Measurements from ENCODE around the gene BFAR. TPM values are rescaled to one million over a fixed set of nuclear protein-coding genes. Genes with fewer than 3 reads are reported as not detected.
"Not testable (repeated sequence)": the region's sequence is repeated elsewhere in the genome, so short reads cannot be mapped to it uniquely, and the experiment has no call there.

BFAR gene
- total RNA-seq, 5 donors from 2014 or later (not counting 1 experiment from before 2014, with no cell fraction given) = 36.6 to 72.8 (median 60.9) TPM

GRCh38 chr16:14678748-14679497, 46.2 kb downstream of the BFAR start:
- Histone ChIP-seq H3K27ac (ENCODE audit: low read length) (no peak overlapping the region), H3K4me3 (ENCODE audit: control insufficient read depth in 1 of 2, extremely low read depth in 1 of 2, low read length in 1 of 2) (no peak overlapping the region), H3K4me1 (ENCODE audit: control insufficient read depth in 1 of 2, extremely low read depth in 1 of 2, insufficient read depth in 2 of 2, low read length in 2 of 2) (no peaks in the 10 kb centered on the region), H3K36me3 (ENCODE audit: control insufficient read depth in 2 of 2, extremely low read depth in 1 of 2, insufficient read depth in 1 of 2, low read length in 1 of 2) (no peaks in the 10 kb centered on the region), H3K9me3 (no peaks in the 10 kb centered on the region), H3K27me3 (replicated peaks in 1 of 2; ENCODE audit: control insufficient read depth in 2 of 2, extremely low read depth in 1 of 2, insufficient read depth in 2 of 2, low read length in 1 of 2) (peaks cover 0 to 15% of the 10 kb centered on the region in 2 experiments)
- WGBS (ENCODE audit: insufficient coverage) = 81% methylated on average over 7 of the region's 11 CpGs
- no peak for DNase-seq
- H3K36me3 Mint-ChIP-seq = no peaks in the 10 kb centered on the region
- H3K4me1 Mint-ChIP-seq = peaks cover 0 to 3% (median 2%) of the 10 kb centered on the region in 3 donors
- no peak overlapping the region for H3K4me3 Mint-ChIP-seq
- ChIA-PET CTCF (no interaction called here), POLR2A (no interaction called here)
- H3K9me3 Mint-ChIP-seq = no peaks in the 10 kb centered on the region
- H3K27ac Mint-ChIP-seq = no peak overlapping the region
- ATAC-seq (replicated peaks in 1 of 4) = no peak
- H3K27me3 Mint-ChIP-seq = peaks cover 4 to 16% of the 10 kb centered on the region in 2 donors

GRCh38 chr16:14680396-14680795, 47.6 kb downstream of the BFAR start:
- H3K9me3 ChIP-seq; DNase-seq; H3K27ac Mint-ChIP-seq; CTCF ChIA-PET; H3K27ac ChIP-seq (ENCODE audit: low read length); H3K4me3 ChIP-seq (ENCODE audit: control insufficient read depth in 1 of 2, extremely low read depth in 1 of 2, low read length in 1 of 2); ATAC-seq (replicated peaks in 1 of 4); H3K4me1 ChIP-seq (ENCODE audit: control insufficient read depth in 1 of 2, extremely low read depth in 1 of 2, insufficient read depth in 2 of 2, low read length in 2 of 2); H3K9me3 Mint-ChIP-seq; POLR2A ChIA-PET; H3K36me3 ChIP-seq (ENCODE audit: control insufficient read depth in 2 of 2, extremely low read depth in 1 of 2, insufficient read depth in 1 of 2, low read length in 1 of 2); H3K4me1 Mint-ChIP-seq; H3K4me3 Mint-ChIP-seq; H3K36me3 Mint-ChIP-seq: not testable (repeated sequence)
- H3K27me3 ChIP-seq (replicated peaks in 1 of 2; ENCODE audit: control insufficient read depth in 2 of 2, extremely low read depth in 1 of 2, insufficient read depth in 2 of 2, low read length in 1 of 2) = peaks cover 0 to 15% of the 10 kb centered on the region in 2 experiments
- peaks cover 4 to 16% of the 10 kb centered on the region in 2 donors for H3K27me3 Mint-ChIP-seq
- WGBS (ENCODE audit: insufficient coverage) = 79% methylated on average over 5 of the region's 7 CpGs

GRCh38 chr16:14681115-14681514, 48.4 kb downstream of the BFAR start:
- ChIA-PET CTCF (no interaction called here), POLR2A (no interaction called here)
- no peaks in the 10 kb centered on the region for H3K36me3 Mint-ChIP-seq
- WGBS (ENCODE audit: insufficient coverage) = 100% methylated on average over 1 of the region's 4 CpGs
- ATAC-seq (replicated peaks in 1 of 4) = no peak
- H3K4me3 ChIP-seq (ENCODE audit: control insufficient read depth in 1 of 2, extremely low read depth in 1 of 2, low read length in 1 of 2) = no peak overlapping the region
- H3K27ac Mint-ChIP-seq = no peak overlapping the region
- peaks cover 4 to 16% of the 10 kb centered on the region in 2 donors for H3K27me3 Mint-ChIP-seq
- H3K4me3 Mint-ChIP-seq = no peak overlapping the region
- no peak for DNase-seq
- no peaks in the 10 kb centered on the region for H3K4me1 ChIP-seq (ENCODE audit: control insufficient read depth in 1 of 2, extremely low read depth in 1 of 2, insufficient read depth in 2 of 2, low read length in 2 of 2)
- no peaks in the 10 kb centered on the region for H3K9me3 ChIP-seq
- H3K9me3 Mint-ChIP-seq = no peaks in the 10 kb centered on the region
- H3K4me1 Mint-ChIP-seq = no peaks in the 10 kb centered on the region
- H3K36me3 ChIP-seq (ENCODE audit: control insufficient read depth in 2 of 2, extremely low read depth in 1 of 2, insufficient read depth in 1 of 2, low read length in 1 of 2) = no peaks in the 10 kb centered on the region
- peaks cover 0 to 15% of the 10 kb centered on the region in 2 experiments for H3K27me3 ChIP-seq (replicated peaks in 1 of 2; ENCODE audit: control insufficient read depth in 2 of 2, extremely low read depth in 1 of 2, insufficient read depth in 2 of 2, low read length in 1 of 2)
- H3K27ac ChIP-seq (ENCODE audit: low read length) = no peak overlapping the region

GRCh38 chr16:14682121-14682520, 49.4 kb downstream of the BFAR start:
- Mint-ChIP-seq H3K36me3 (no peaks in the 10 kb centered on the region), H3K27me3 (peaks cover 4 to 16% of the 10 kb centered on the region in 2 donors), H3K4me1 (no peaks in the 10 kb centered on the region), H3K9me3 (no peaks in the 10 kb centered on the region), H3K27ac (no peak overlapping the region), H3K4me3 (no peak overlapping the region)
- no peaks in the 10 kb centered on the region for H3K36me3 ChIP-seq (ENCODE audit: control insufficient read depth in 2 of 2, extremely low read depth in 1 of 2, insufficient read depth in 1 of 2, low read length in 1 of 2)
- H3K4me1 ChIP-seq (ENCODE audit: control insufficient read depth in 1 of 2, extremely low read depth in 1 of 2, insufficient read depth in 2 of 2, low read length in 2 of 2) = no peaks in the 10 kb centered on the region
- H3K27me3 ChIP-seq (replicated peaks in 1 of 2; ENCODE audit: control insufficient read depth in 2 of 2, extremely low read depth in 1 of 2, insufficient read depth in 2 of 2, low read length in 1 of 2) = peaks cover 0 to 15% of the 10 kb centered on the region in 2 experiments
- no peaks in the 10 kb centered on the region for H3K9me3 ChIP-seq
- ATAC-seq (replicated peaks in 1 of 4) (no peak), DNase-seq (no peak)
- ChIA-PET CTCF (interaction anchor here in 1 of 2 donors (0.6 kb wide), 1 partner anchor 424 kb away, joined by 3 read pairs; no protein-coding TSS in a partner anchor), POLR2A (no interaction called here)
- no peak overlapping the region for H3K4me3 ChIP-seq (ENCODE audit: control insufficient read depth in 1 of 2, extremely low read depth in 1 of 2, low read length in 1 of 2)
- WGBS (ENCODE audit: insufficient coverage) = no CpG with 5 or more reads among the region's 8 CpGs
- H3K27ac ChIP-seq (ENCODE audit: low read length) = no peak overlapping the region

- H3K4me1 Mint-ChIP-seq; H3K27ac ChIP-seq (ENCODE audit: low read length); POLR2A ChIA-PET; H3K4me1 ChIP-seq (ENCODE audit: control insufficient read depth in 1 of 2, extremely low read depth in 1 of 2, insufficient read depth in 2 of 2, low read length in 2 of 2); H3K36me3 ChIP-seq (ENCODE audit: control insufficient read depth in 2 of 2, extremely low read depth in 1 of 2, insufficient read depth in 1 of 2, low read length in 1 of 2); ATAC-seq (replicated peaks in 1 of 4); H3K9me3 ChIP-seq; H3K9me3 Mint-ChIP-seq; H3K27me3 ChIP-seq (replicated peaks in 1 of 2; ENCODE audit: control insufficient read depth in 2 of 2, extremely low read depth in 1 of 2, insufficient read depth in 2 of 2, low read length in 1 of 2); H3K36me3 Mint-ChIP-seq; DNase-seq; H3K27ac Mint-ChIP-seq; H3K27me3 Mint-ChIP-seq; H3K4me3 Mint-ChIP-seq; H3K4me3 ChIP-seq (ENCODE audit: control insufficient read depth in 1 of 2, extremely low read depth in 1 of 2, low read length in 1 of 2): not testable (repeated sequence)
- CTCF ChIA-PET = interaction anchor here in 1 of 2 donors (0.7 kb wide), 1 partner anchor 12 kb away, joined by 10 read pairs; no protein-coding TSS in a partner anchor
- WGBS (ENCODE audit: insufficient coverage) = 75% methylated on average over 4 of the region's 15 CpGs
These were observed 53.4 kb downstream of the BFAR start for GRCh38 chr16:14685870-14686793.

GRCh38 chr16:14694129-14694528, 61.4 kb downstream of the BFAR start, which contains the start of gene PLA2G10:
TSS of gene PLA2G10 (minus strand) at chr16:14694308. CDS start at chr16:14694229, 79 bp downstream.
- WGBS (ENCODE audit: insufficient coverage) = no CpG with 5 or more reads among the region's 28 CpGs
- H3K36me3 Mint-ChIP-seq; DNase-seq; H3K4me3 ChIP-seq (ENCODE audit: control insufficient read depth in 1 of 2, extremely low read depth in 1 of 2, low read length in 1 of 2); H3K27me3 ChIP-seq (replicated peaks in 1 of 2; ENCODE audit: control insufficient read depth in 2 of 2, extremely low read depth in 1 of 2, insufficient read depth in 2 of 2, low read length in 1 of 2); H3K4me1 Mint-ChIP-seq; CTCF ChIA-PET; H3K9me3 ChIP-seq; H3K9me3 Mint-ChIP-seq; H3K27me3 Mint-ChIP-seq; POLR2A ChIA-PET; H3K4me1 ChIP-seq (ENCODE audit: control insufficient read depth in 1 of 2, extremely low read depth in 1 of 2, insufficient read depth in 2 of 2, low read length in 2 of 2); H3K4me3 Mint-ChIP-seq; H3K27ac ChIP-seq (ENCODE audit: low read length); ATAC-seq (replicated peaks in 1 of 4); H3K36me3 ChIP-seq (ENCODE audit: control insufficient read depth in 2 of 2, extremely low read depth in 1 of 2, insufficient read depth in 1 of 2, low read length in 1 of 2); H3K27ac Mint-ChIP-seq: not testable (repeated sequence)

Measured in T-cell (primary cell).